Ovary (tissue), 9 donors: ENCODE data around the gene PANX1. TPM values are rescaled to one million over a fixed set of nuclear protein-coding genes. Genes with fewer than 3 reads are reported as not detected.
"Not testable (repeated sequence)": the region's sequence is repeated elsewhere in the genome, so short reads cannot be mapped to it uniquely, and the experiment has no call there.

ENCODE experiments used
- DNase-seq, 5 donors: peaks; one replicate each; pipeline ENCODE4 v3.0.0-alpha.2; 2019 to 2020
- H3K27ac ChIP-seq, 2 donors: fragments of 200-600 bp; one replicate each; pipeline versions ENCODE4 v1.5.1 to v1.8.0; 2019 to 2022
- H3K27me3 ChIP-seq: fragments of 200-600 bp; one replicate; pipeline ENCODE4 v1.8.0; 2022
- H3K36me3 ChIP-seq: fragments of 200-600 bp; sonication (generic); one replicate; pipeline ENCODE4 v1.5.1; 2019
- H3K4me1 ChIP-seq: one replicate; pipeline ENCODE4 v1.8.1; 2013; ENCODE audit warnings: mild to moderate bottlenecking, moderate library complexity; ENCODE audit not compliant: insufficient read depth
- H3K4me3 ChIP-seq: fragments of 200-600 bp; sonication (generic); one replicate; pipeline ENCODE4 v1.5.1; 2017
- H3K9me3 ChIP-seq, 2 donors: fragments of 200-600 bp in 1 of 2; sonication (generic) in 1 of 2; one replicate each; pipeline versions ENCODE4 v1.5.1 to v1.8.1; 2013 to 2019; ENCODE audit warnings: mild to moderate bottlenecking in 1 of 2, moderate library complexity in 1 of 2
- CTCF ChIP-seq, 3 donors: fragments of 450-650 bp in 2 of 3; fragments of 200-600 bp in 1 of 3; IDR thresholded peaks; one replicate each; pipeline versions ENCODE4 v1.5.1 to v1.8.0; 2016 to 2022; ENCODE audit warnings: antibody characterized with exemption in 3 of 3, mild to moderate bottlenecking in 1 of 3
- EP300 ChIP-seq: sonication (generic); formaldehyde crosslinking; IDR thresholded peaks from one replicate; pipeline ENCODE4 v1.6.1; 2017; ENCODE audit warnings: antibody characterized with exemption
- POLR2A ChIP-seq: fragments of 450-650 bp; IDR thresholded peaks from one replicate; pipeline ENCODE4 v1.6.1; 2017; ENCODE audit warnings: antibody characterized with exemption, mild to moderate bottlenecking, moderate library complexity
- WGBS, 3 donors: extraction: QIAGEN DNeasy Blood & Tissue Kit in 1 of 3; methylation state at CpG; one replicate each; pipeline versions ENCODE4 v1.1.5 to v1.1.7; 2013 to 2017; 5-methylcytosine and 5-hydroxymethylcytosine counted together
- intact Hi-C, 4 donors: fragments of 100-400 bp; cut with DNase I; formaldehyde crosslinking; loops; one replicate each; pipeline versions ENCODE4 v1.11.0 to v1.15.1; 2022 to 2023
- polyA plus RNA-seq, 2 donors: library from polyadenylated mRNA; stranded (reverse); fragments of 200-250 nt in 1 of 2; fragments of 350-450 nt in 1 of 2; fragmentation: Illumina TruSeq in 1 of 2; extraction: RNeasy Lipid Tissue Mini Kit (QIAGEN cat#74804) in 1 of 2; gene quantifications; one replicate each; pipeline ENCODE4 v1.2.3, GENCODE V29; 2013 to 2014
- total RNA-seq, 7 donors: library from RNA; depleted of rRNA in 2 of 7; stranded (reverse); fragments of >200 nt in 2 of 7; fragmentation: NEBNext Ultra II Directional in 3 of 7; extraction: Animal tissue kit (Norgen Biotek cat#: 25700) in 3 of 7; gene quantifications; one replicate each; pipeline versions ENCODE4 v1.1.0 to v1.2.4, GENCODE V29; 2016 to 2023
- donor health status: DM: no; HTN: no; CAD: no; lungs with moderate emphysema.
- donor health status: DM: no; HTN: no; CAD: no.
- donor health status: Bipolar disorder and iron deficiency.
- donor health status: DM: yes; HTN: yes; CAD: no.
- donor health status: DM: no; HTN: no; CAD: no.
- donor health status: DM: yes; HTN: yes; CAD: no.

Gene PANX1
- total and polyA plus RNA-seq, 9 donors, result 4.9 to 37.9 (median 12.7) TPM

DNA sequence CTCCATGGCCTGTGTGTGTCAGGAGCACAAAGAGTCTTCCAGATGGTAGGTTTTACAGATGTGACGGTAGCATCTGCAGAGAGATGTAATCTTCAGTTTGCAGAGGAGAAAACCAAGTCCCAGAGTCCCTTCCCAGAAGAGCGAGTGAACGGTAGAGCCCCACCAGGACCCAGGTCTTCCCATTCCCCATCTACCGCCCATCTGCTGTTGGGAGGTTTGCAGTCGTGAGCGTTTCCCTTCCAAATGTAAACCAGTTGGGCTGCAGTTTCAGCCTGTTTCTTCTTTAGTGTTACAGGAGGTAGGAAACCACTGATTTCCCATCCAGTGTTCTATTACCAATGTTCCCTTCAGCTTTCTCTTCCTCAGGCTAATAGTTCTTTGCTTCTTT is 24.0 kb downstream of the PANX1 start:
- 92 to 93% (median 93%) methylated on average over 6 of the region's 6 CpGs for WGBS, 3 donors
- intact Hi-C loops, result no loop called here

DNA sequence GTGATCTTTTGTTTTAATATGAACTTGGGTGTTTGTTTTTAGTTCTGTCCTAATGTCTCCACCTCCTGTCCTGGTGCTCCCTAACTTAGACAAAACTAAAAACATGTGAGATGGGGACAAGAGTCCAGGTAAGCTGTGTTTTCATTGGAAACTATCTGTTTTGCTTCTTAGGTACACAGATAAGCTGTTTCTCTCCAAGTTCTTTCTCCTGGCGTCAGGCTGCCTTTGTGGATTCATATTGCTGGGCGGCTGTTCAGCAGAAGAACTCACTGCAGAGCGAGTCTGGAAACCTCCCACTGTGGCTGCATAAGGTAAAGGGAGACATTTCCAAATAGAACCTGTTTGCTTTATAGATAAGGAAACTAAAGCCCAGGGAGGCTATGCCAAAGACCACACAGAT is 24.7 kb downstream of the PANX1 start:
- H3K36me3 ChIP-seq, result no peaks in the 10 kb centered on the region
- H3K27me3 ChIP-seq, result no peaks in the 10 kb centered on the region
- TF ChIP-seq POLR2A, result no peak
- DNase-seq, result no peak
- intact Hi-C loops, result no loop called here
- 69 to 87% (median 78%) methylated on average over 3 of the region's 3 CpGs for WGBS, 3 donors
- H3K27ac ChIP-seq, result no peak overlapping the region
- H3K4me3 ChIP-seq, result no peak overlapping the region
- H3K9me3 ChIP-seq, result no peaks in the 10 kb centered on the region
- H3K4me1 ChIP-seq, result peaks cover 7% of the 10 kb centered on the region

More for the DNA sequence above, 24.0 kb downstream of the PANX1 start:
- Histone ChIP-seq H3K27ac (no peak overlapping the region), H3K36me3 (no peaks in the 10 kb centered on the region), H3K4me3 (no peak overlapping the region), H3K9me3 (no peaks in the 10 kb centered on the region), H3K4me1 (peaks cover 7% of the 10 kb centered on the region), H3K27me3 (no peaks in the 10 kb centered on the region)
- no peak for DNase-seq
- TF ChIP-seq POLR2A (no peak), EP300 (no peak), CTCF (IDR thresholded peaks at IDR 0.05) (no peak)

GRCh38 chr11:94154095-94154856 is 25.6 kb downstream of the PANX1 start:
- no peaks in the 10 kb centered on the region for H3K9me3 ChIP-seq
- intact Hi-C loops, result no loop called here
- TF ChIP-seq POLR2A (no peak), CTCF (IDR thresholded peaks at IDR 0.05) (no peak), EP300 (no peak)
- no peaks in the 10 kb centered on the region for H3K36me3 ChIP-seq
- no peak for DNase-seq
- 52 to 59% (median 56%) methylated on average over 3 of the region's 3 CpGs for WGBS, 3 donors
- no peaks in the 10 kb centered on the region for H3K27me3 ChIP-seq
- H3K4me3 ChIP-seq, result no peak overlapping the region
- H3K27ac ChIP-seq, result no peak overlapping the region
- peaks cover 7% of the 10 kb centered on the region for H3K4me1 ChIP-seq

- DNase-seq, H3K36me3 ChIP-seq, intact Hi-C loops, H3K27me3 ChIP-seq, H3K4me3 ChIP-seq, H3K9me3 ChIP-seq, H3K4me1 ChIP-seq, H3K27ac ChIP-seq: not testable (repeated sequence)
- WGBS, 3 donors, result 94 to 100% (median 98%) methylated on average over 3 of the region's 3 CpGs
Observed at GRCh38 chr11:94157339-94157738, 28.7 kb downstream of the PANX1 start.

- H3K27me3 ChIP-seq, result no peaks in the 10 kb centered on the region
- no peak for DNase-seq
- H3K27ac ChIP-seq, result no peak overlapping the region
- no peaks in the 10 kb centered on the region for H3K4me1 ChIP-seq
- no peak overlapping the region for H3K4me3 ChIP-seq
- H3K9me3 ChIP-seq, result no peaks in the 10 kb centered on the region
- 95 to 97% (median 96%) methylated on average over 1 of the region's 1 CpG for WGBS, 3 donors
- intact Hi-C loops, result loop anchor here in 1 of 4 donors (10.0 kb wide), 1 partner anchor 254 kb away; no protein-coding TSS in a partner anchor
- no peaks in the 10 kb centered on the region for H3K36me3 ChIP-seq
- TF ChIP-seq CTCF (IDR thresholded peaks at IDR 0.05) (no peak), EP300 (no peak), POLR2A (no peak)
Observed at GRCh38 chr11:94168882-94169281, 40.2 kb downstream of the PANX1 start.
